K562 (cell line): ENCODE results near the gene FGFRL1. TPM values are rescaled to one million over a fixed set of nuclear protein-coding genes. Genes with fewer than 3 reads are reported as not detected.

Experiments
- ATAC-seq: fragments of 200-7000 bp; cut with Tn5 transposase; 3 replicates; pipeline ENCODE4 v1.9.1; 2020; ENCODE audit warnings: moderate library complexity
- BruUV-seq: library from RNA; stranded (reverse); fragments of 400-500 nt; replicated peaks from 2 replicates; lab custom pipeline; 2021; lab: Mats Ljungman, UMichigan
- CTCF ChIA-PET: fragments of 300-600 bp; formaldehyde crosslinking; extraction: SDS; loops from one replicate; lab custom pipeline; 2021; ENCODE audit warnings: low intra/inter-chr PET ratio; lab: Yijun Ruan, JAX
- POLR2A ChIA-PET: fragments of 300-600, 350-650 bp; sonication (Branson Sonifier 250); formaldehyde crosslinking; extraction: SDS; loops from one replicate; lab custom pipeline; 2021; ENCODE audit warnings: antibody characterized with exemption, inconsistent platforms; lab: Yijun Ruan, JAX
- DNase-seq, 4 experiments: peaks; one replicate each; pipeline versions ENCODE4 v3.0.0 to v3.0.0-alpha.2; 2011 to 2018; ENCODE audit warnings: low spot score in 3 of 4, mixed read lengths in 3 of 4; ENCODE audit errors: extremely low read depth in 1 of 4
- FAIRE-seq: peaks from 2 replicates; lab custom pipeline; 2011; peaks lifted over from hg19 to GRCh38; lab: Jason Lieb, UNC
- H2AFZ ChIP-seq: 2 replicates; pipeline ENCODE4 v1.6.0; 2011; ENCODE audit warnings: low read depth, low read length, control low read depth, inconsistent platforms
- H3K27ac ChIP-seq: fragments of 200-600 bp; 3 replicates; pipeline ENCODE4 v1.8.0; 2011; ENCODE audit warnings: low read depth, mild to moderate bottlenecking, control low read depth, inconsistent platforms, low read length, moderate library complexity, mixed read lengths; ENCODE audit errors: extremely low read depth
- H3K27me3 ChIP-seq, 2 experiments: fragments of 300-600 bp in 1 of 2; 2 replicates in 1 of 2; 3 replicates in 1 of 2; pipeline versions ENCODE4 v1.6.0 to v1.8.0; 2011; ENCODE audit warnings: inconsistent platforms in 2 of 2, low read length in 2 of 2, mild to moderate bottlenecking in 1 of 2, mixed read lengths in 1 of 2, moderate library complexity in 1 of 2; ENCODE audit not compliant: control insufficient read depth in 2 of 2, insufficient read depth in 2 of 2
- H3K36me3 ChIP-seq: fragments of 300-600 bp; 3 replicates; pipeline ENCODE4 v1.8.0; 2011; ENCODE audit warnings: mild to moderate bottlenecking, low read length, inconsistent platforms; ENCODE audit not compliant: control insufficient read depth, insufficient read depth
- H3K4me1 ChIP-seq, 2 experiments: fragments of 200-600 bp in 1 of 2; replicated peaks in 1 of 2; 2 replicates in 1 of 2; 3 replicates in 1 of 2; pipeline versions ENCODE4 v1.5.1 to v1.8.0; 2011; ENCODE audit warnings: inconsistent platforms in 2 of 2, low read length in 2 of 2, mild to moderate bottlenecking in 1 of 2, mixed read lengths in 1 of 2, moderate library complexity in 1 of 2; ENCODE audit not compliant: control insufficient read depth in 2 of 2, insufficient read depth in 2 of 2
- H3K4me2 ChIP-seq: 2 replicates; pipeline ENCODE4 v1.6.1; 2011; ENCODE audit warnings: low read length, control low read depth, inconsistent platforms, mixed read lengths; ENCODE audit not compliant: insufficient read depth
- H3K4me3 ChIP-seq: fragments of 200-600 bp; sonication (generic), shearing (Covaris generic); 2 replicates; pipeline ENCODE4 v1.5.1; 2016; ENCODE audit warnings: control low read depth, inconsistent platforms
- H3K79me2 ChIP-seq: fragments of 200-600 bp; 3 replicates; pipeline ENCODE4 v1.8.0; 2011; ENCODE audit warnings: low read length, inconsistent platforms; ENCODE audit not compliant: control insufficient read depth, insufficient read depth
- H3K9ac ChIP-seq, 2 experiments: 2 replicates each; pipeline versions ENCODE4 v1.6.0 to v1.6.1; 2011; ENCODE audit warnings: low read depth in 2 of 2, low read length in 2 of 2, control low read depth in 1 of 2, inconsistent platforms in 1 of 2, mild to moderate bottlenecking in 1 of 2, mixed read lengths in 1 of 2; ENCODE audit not compliant: insufficient read depth in 1 of 2
- H3K9me1 ChIP-seq: one replicate; pipeline ENCODE4 v1.6.0; 2011; ENCODE audit warnings: inconsistent platforms, mild to moderate bottlenecking, low read length, moderate library complexity; ENCODE audit not compliant: control insufficient read depth, insufficient read depth
- H3K9me3 ChIP-seq: replicated peaks from 2 replicates; pipeline ENCODE4 v1.5.1; 2011; ENCODE audit warnings: low read depth, low read length, inconsistent platforms; ENCODE audit not compliant: control insufficient read depth, insufficient read depth
- H4K20me1 ChIP-seq: replicated peaks from 2 replicates; pipeline ENCODE4 v1.6.1; 2011; ENCODE audit warnings: low read length, inconsistent platforms, mixed read lengths; ENCODE audit not compliant: control insufficient read depth, insufficient read depth
- ERF ChIP-seq: fragments of 450-650 bp; formaldehyde crosslinking; IDR thresholded peaks from 2 replicates; pipeline ENCODE4 v1.4.0; 2020; ENCODE audit warnings: mild to moderate bottlenecking, mixed read lengths
- ZBTB33 ChIP-seq: sonication (generic); formaldehyde crosslinking; IDR thresholded peaks from 2 replicates; pipeline ENCODE4 v1.8.1; 2023; ENCODE audit warnings: mild to moderate bottlenecking, missing genetic modification reagents
- WGBS: fragments of 100-300 bp; shearing (Covaris generic); methylation state at CpG from one replicate; pipeline ENCODE4 v1.1.6; 2016; ENCODE audit warnings: low coverage, mixed read lengths; ENCODE audit not compliant: insufficient coverage; ENCODE audit errors: missing lambda C conversion rate; 5-methylcytosine and 5-hydroxymethylcytosine counted together
- in situ Hi-C: fragments of 300-500 bp; cut with MboI; formaldehyde crosslinking; loops from 4 replicates; pipeline ENCODE4 v1.15.0; 2018; ENCODE audit warnings: inconsistent platforms, mixed read lengths
- intact Hi-C: fragments of 100-400 bp; cut with micrococcal nuclease; formaldehyde crosslinking; loops from 2 replicates; pipeline ENCODE4 v1.14.2; 2022
- polyA plus RNA-seq, 8 experiments: library from polyadenylated mRNA; depleted of rRNA in 4 of 8; stranded (reverse) in 5 of 8; unstranded in 3 of 8; fragments of >200 nt; fragmentation: Nextera tagmentation in 2 of 8; fragmentation: Illumina TruSeq in 1 of 8; extraction: Ambion mirVana in 2 of 8; extraction: Trizol in 1 of 8; gene quantifications; 2 replicates each; pipeline versions ENCODE4 v1.2.1 to v1.2.3, GENCODE V29; 2011 to 2014; ENCODE audit warnings: inconsistent platforms in 1 of 8, missing spikeins in 1 of 8
- total RNA-seq, 7 experiments: library from RNA; depleted of rRNA in 6 of 7; stranded (reverse); fragments of >200 nt in 6 of 7; fragmentation: Illumina TruSeq in 2 of 7; extraction: Trizol in 2 of 7; gene quantifications; 2 replicates each; pipeline versions ENCODE4 v1.2.1 to v1.2.3, GENCODE V29; 2011 to 2021; ENCODE audit warnings: low replicate concordance in 1 of 7

Gene FGFRL1
- total and polyA plus RNA-seq, 9 of the 15 experiments (the other 6 are each of a cell fraction or from before 2014, with no cell fraction given), result 0.34 to 49.9 (median 14.6) TPM

GRCh38 chr4:1018147-1019020 lies 7.0 kb downstream of the FGFRL1 start:
- peaks cover 6% of the 10 kb centered on the region for H3K9me1 ChIP-seq
- H2AFZ ChIP-seq, result no peak overlapping the region
- H3K27me3 ChIP-seq, result no peaks in the 10 kb centered on the region
- DNase-seq (peak in 2 of 4 experiments; percentile 20 to 26), ATAC-seq (no peak; the same call in 1 of the 3 replicates), FAIRE-seq (no peak)
- no peak for TF ChIP-seq ERF
- TF ChIP-seq ZBTB33 (CRISPR knock-in tag), result peak; percentile 45; the same call in 1 of the 2 replicates
- no peaks in the 10 kb centered on the region for H3K9me3 ChIP-seq
- H4K20me1 ChIP-seq, result peaks cover 7% of the 10 kb centered on the region; the same call in 1 of the 2 replicates
- intact Hi-C loops (no loop called here), in situ Hi-C loops (no loop called here)
- POLR2A ChIA-PET, result interaction anchor here (0.6 to 2.7 kb wide), 6 partner anchors 9 to 841 kb away, joined by 3 to 7 read pairs (median 3); partner anchors contain the start of gene SLBP
- H3K4me1 ChIP-seq, result peaks cover 0 to 85% of the 10 kb centered on the region in 2 experiments; a peak in 2 of 5 replicates
- H3K9ac ChIP-seq, result peak overlapping the region in 1 of 2 experiments; percentile 74; a peak in 2 of 4 replicates
- CTCF ChIA-PET, result no interaction called here
- no peak overlapping the region for H3K27ac ChIP-seq
- peaks cover 9% of the 10 kb centered on the region; the same call in 1 of the 3 replicates for H3K36me3 ChIP-seq
- H3K79me2 ChIP-seq, result peaks cover 4% of the 10 kb centered on the region; the same call in 2 of the 3 replicates
- no peak overlapping the region for H3K4me2 ChIP-seq
- WGBS, result 84% methylated on average over 14 of the region's 29 CpGs
- BruUV-seq, result no TSS peak
- H3K4me3 ChIP-seq, result no peak overlapping the region
